Measurements from ENCODE around the gene HEG1. TPM values are rescaled to one million over a fixed set of nuclear protein-coding genes. Genes with fewer than 3 reads are reported as not detected.

The HEG1 gene
- total and polyA plus RNA-seq, 2 of the 8 experiments (the other 6 are each of a cell fraction or from before 2014, with no cell fraction given): 5.3 to 9.7 TPM

- H2BK12ac ChIP-seq (ENCODE audit: low read depth, low read length): no peak overlapping the region
- H3K23me2 ChIP-seq (ENCODE audit: low read depth, low read length): no peaks in the 10 kb centered on the region
- peak overlapping the region in 1 of 2 experiments; percentile 42; a peak in 1 of 4 replicates for H3K4me2 ChIP-seq (ENCODE audit: insufficient read depth in 1 of 2, low read depth in 2 of 2, low read length in 2 of 2)
- no peak for DNase-seq (ENCODE audit: low read depth in 1 of 2, low spot score in 2 of 2)
- no peaks in the 10 kb centered on the region for H4K20me1 ChIP-seq (replicated peaks in 1 of 2; ENCODE audit: control insufficient read depth in 1 of 2, insufficient read depth in 2 of 2, low read length in 2 of 2)
- H3K27me3 ChIP-seq (replicated peaks in 1 of 4; ENCODE audit: control insufficient read depth in 3 of 4, extremely low read depth in 1 of 4, insufficient read depth in 3 of 4, low read length in 3 of 4): no peaks in the 10 kb centered on the region
- no peak overlapping the region for H3K14ac ChIP-seq (ENCODE audit: insufficient read length)
- no peak overlapping the region for H3K56ac ChIP-seq (replicated peaks; ENCODE audit: insufficient read length, low read depth, low read length)
- no peak overlapping the region for H3K4me3 ChIP-seq (ENCODE audit: extremely low read depth in 1 of 4, insufficient read depth in 2 of 4, low read depth in 3 of 4, low read length in 4 of 4)
- no peak overlapping the region for H3K27ac ChIP-seq (ENCODE audit: low read depth, low read length)
- 0 out of 2 replicates have a peak overlapping the region, but pooled peaks have one; percentile 49 for H2BK20ac ChIP-seq (ENCODE audit: low read length)
- POLR2A ChIA-PET (ENCODE audit: partially characterized antibody): no interaction called here
- H3K36me3 ChIP-seq (ENCODE audit: control insufficient read depth in 2 of 4, insufficient read depth in 4 of 4, low read length in 3 of 4): peaks cover 0 to 3% (median 0%) of the 10 kb centered on the region in 4 experiments; a peak in 1 of 8 replicates
- peak overlapping the region; percentile 39; the same call in 1 of the 2 replicates for H3K18ac ChIP-seq (ENCODE audit: extremely low read depth, low read length)
- H3K4me1 ChIP-seq (replicated peaks in 1 of 4; ENCODE audit: control insufficient read depth in 3 of 4, insufficient read depth in 4 of 4, low read length in 3 of 4): peaks cover 2 to 15% (median 10%) of the 10 kb centered on the region in 4 experiments; a peak in 6 of 7 replicates
- H2AK5ac ChIP-seq (ENCODE audit: low read depth, low read length): no peak overlapping the region
- H4K91ac ChIP-seq (replicated peaks; ENCODE audit: insufficient read length, low read length): peak overlapping the region; percentile 58
- no peak overlapping the region for H3K23ac ChIP-seq (ENCODE audit: insufficient read length)
- H2BK15ac ChIP-seq (ENCODE audit: low read length): no peak overlapping the region; the same call in 1 of the 2 replicates
- no peak overlapping the region for H2BK5ac ChIP-seq (ENCODE audit: low read depth, low read length)
- no peak overlapping the region for H2AFZ ChIP-seq (ENCODE audit: low read length)
- H3K9me3 ChIP-seq (ENCODE audit: insufficient read depth in 2 of 2, low read depth in 1 of 2, low read length in 1 of 2): peaks cover 0 to 3% of the 10 kb centered on the region in 2 experiments; a peak in 1 of 4 replicates
- FAIRE-seq: no peak
- H3K9ac ChIP-seq (replicated peaks in 1 of 4; ENCODE audit: extremely low read depth in 1 of 4, low read depth in 3 of 4, low read length in 3 of 4): no peak overlapping the region
- H3K79me2 ChIP-seq (ENCODE audit: control insufficient read depth in 1 of 2, insufficient read depth in 2 of 2, low read length in 2 of 2): no peaks in the 10 kb centered on the region
- 89% methylated on average over 7 of the region's 7 CpGs; no CpG with 5 or more reads in 1 of the 2 experiments for WGBS, 2 experiments (ENCODE audit: extremely low coverage in 1 of 2, insufficient coverage in 1 of 2, insufficient read length in 1 of 2, insufficient replicate concordance in 2 of 2, low coverage in 1 of 2, low lambda C conversion rate in 2 of 2, missing lambda C conversion rate in 1 of 2)
- no peaks in the 10 kb centered on the region for H3K79me1 ChIP-seq (ENCODE audit: low read depth, low read length)
- peak overlapping the region; percentile 2 for H3K4ac ChIP-seq (replicated peaks; ENCODE audit: insufficient read length, low read depth, low read length)
- no peak overlapping the region for H2BK120ac ChIP-seq (replicated peaks; ENCODE audit: low read depth, low read length)
- CTCF ChIA-PET (ENCODE audit: partially characterized antibody): interaction anchor here (0.5 to 3.4 kb wide), 11 partner anchors 11 to 232 kb away, joined by 3 to 21 read pairs (median 5); no protein-coding TSS in a partner anchor
- H4K8ac ChIP-seq (ENCODE audit: extremely low read depth, insufficient read depth, low read length): no peak overlapping the region
- H4K5ac ChIP-seq (ENCODE audit: insufficient read length, low read depth, low read length): no peak overlapping the region
- TF ChIP-seq JUND (IDR thresholded peaks at IDR 0.05; ENCODE audit: low read length) (no peak), CTBP2 (IDR thresholded peaks at IDR 0.05; ENCODE audit: borderline replicate concordance, insufficient read depth, insufficient read length, low read length) (no peak), ZNF274 (IDR thresholded peaks at IDR 0.05; ENCODE audit: borderline replicate concordance, extremely low read depth, low read length) (no peak), SIN3A (conservative IDR thresholded peaks at IDR 0.05 in 1 of 2, IDR thresholded peaks at IDR 0.05 in 1 of 2; ENCODE audit: low read depth in 1 of 2, low read length in 2 of 2) (no peak), SAP30 (IDR thresholded peaks at IDR 0.05; ENCODE audit: insufficient read depth, insufficient replicate concordance, low read length) (no peak), KDM1A (IDR thresholded peaks at IDR 0.05; ENCODE audit: borderline replicate concordance, low read length) (no peak), GABPA (IDR thresholded peaks at IDR 0.05; ENCODE audit: borderline replicate concordance, insufficient read depth, low read length) (no peak), SP2 (IDR thresholded peaks at IDR 0.05; ENCODE audit: low read length) (no peak), E2F6 (IDR thresholded peaks at IDR 0.05) (no peak), RNF2 (IDR thresholded peaks at IDR 0.05; ENCODE audit: borderline replicate concordance, low read depth, low read length, missing control alignments, poor library complexity, severe bottlenecking) (no peak)
- TF ChIP-seq, protein P1, sequence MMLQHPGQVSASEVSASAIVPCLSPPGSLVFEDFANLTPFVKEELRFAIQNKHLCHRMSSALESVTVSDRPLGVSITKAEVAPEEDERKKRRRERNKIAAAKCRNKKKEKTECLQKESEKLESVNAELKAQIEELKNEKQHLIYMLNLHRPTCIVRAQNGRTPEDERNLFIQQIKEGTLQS (IDR thresholded peaks at IDR 0.05; ENCODE audit: insufficient read depth, low read depth, low read length): no peak
Observed at GRCh38 chr3:124993466-124993865, 62.3 kb downstream of the HEG1 start.

Measured in H1 (cell line).